HepG2 (cell line): ENCODE measurements around the gene SH3D21.

Source experiments
- CTCF ChIP-seq: sonication (generic); formaldehyde crosslinking; IDR thresholded peaks from 2 replicates; pipeline ENCODE4 v1.5.0; 2020; ENCODE audit warnings: mild to moderate bottlenecking, missing genetic modification reagents, moderate library complexity
- HCFC1 ChIP-seq: fragments of 150-350 bp; IDR thresholded peaks from 2 replicates; pipeline ENCODE4 v1.6.1; 2014; ENCODE audit warnings: low read depth, low read length
- KLF13 ChIP-seq: sonication (generic); formaldehyde crosslinking; IDR thresholded peaks from 2 replicates; pipeline ENCODE4 v1.4.0; 2020; ENCODE audit warnings: mild to moderate bottlenecking, missing genetic modification reagents
- MYNN ChIP-seq: sonication (generic); formaldehyde crosslinking; IDR thresholded peaks from 2 replicates; pipeline ENCODE4 v1.4.0; 2020; ENCODE audit warnings: mild to moderate bottlenecking, low read depth, missing genetic modification reagents
- NONO ChIP-seq, 2 experiments: fragments of 450-650 bp in 1 of 2; sonication (generic) in 1 of 2; formaldehyde crosslinking in 1 of 2; IDR thresholded peaks in 1 of 2; conservative IDR thresholded peaks in 1 of 2; 2 replicates each; pipeline versions ENCODE4 v1.6.1 to v1.8.0; 2017 to 2022; ENCODE audit warnings: mild to moderate bottlenecking in 1 of 2, missing genetic modification reagents in 1 of 2, moderate library complexity in 1 of 2
- SRSF9 ChIP-seq: fragments of 200-400 bp; formaldehyde crosslinking; IDR thresholded peaks from 2 replicates; pipeline ENCODE4 v1.6.1; 2018; ENCODE audit warnings: borderline replicate concordance, mild to moderate bottlenecking, low read depth, low read length; ENCODE audit not compliant: insufficient read depth, poor library complexity, severe bottlenecking
- TCF12 ChIP-seq, 2 experiments: fragments of 450-650 bp in 1 of 2; sonication (generic) in 1 of 2; formaldehyde crosslinking in 1 of 2; IDR thresholded peaks; 2 replicates each; pipeline versions ENCODE4 v1.6.1 to v1.8.0; 2017 to 2022; ENCODE audit warnings: antibody characterized with exemption in 1 of 2, mild to moderate bottlenecking in 1 of 2, missing genetic modification reagents in 1 of 2, moderate library complexity in 1 of 2
- TEAD3 ChIP-seq: optimal IDR thresholded peaks from 2 replicates; pipeline ENCODE3; 2016; ENCODE audit warnings: borderline replicate concordance
- ZBTB33 ChIP-seq: sonication (generic); formaldehyde crosslinking; IDR thresholded peaks from 2 replicates; pipeline ENCODE4 v1.4.0; 2020; ENCODE audit warnings: missing genetic modification reagents
- ZNF558 ChIP-seq: sonication (generic); formaldehyde crosslinking; IDR thresholded peaks from 2 replicates; pipeline ENCODE4 v1.9.0; 2022; ENCODE audit warnings: mild to moderate bottlenecking, missing genetic modification reagents, borderline replicate concordance
- ZNF780A ChIP-seq: sonication (generic); formaldehyde crosslinking; IDR thresholded peaks from 2 replicates; pipeline ENCODE4 v1.8.0; 2022; ENCODE audit warnings: mild to moderate bottlenecking, missing genetic modification reagents, moderate library complexity
- ZNF792 ChIP-seq: IDR thresholded peaks from 2 replicates; pipeline ENCODE4 v1.6.1; 2016
- ZSCAN29 ChIP-seq: sonication (generic); formaldehyde crosslinking; conservative IDR thresholded peaks from 2 replicates; pipeline ENCODE4 v1.4.0; 2020; ENCODE audit warnings: mild to moderate bottlenecking, missing genetic modification reagents
- ZXDC ChIP-seq: sonication (generic); formaldehyde crosslinking; IDR thresholded peaks from 2 replicates; pipeline ENCODE4 v1.5.0; 2020; ENCODE audit warnings: mild to moderate bottlenecking, missing genetic modification reagents

- TF ChIP-seq ZBTB33 (no peak), TEAD3 (no peak), NONO (IDR thresholded peaks at IDR 0.05) (no peak), NONO (CRISPR knock-in tag; conservative IDR thresholded peaks at IDR 0.05) (no peak), KLF13 (CRISPR knock-in tag) (no peak), HCFC1 (no peak), ZNF792 (CRISPR knock-in tag) (no peak), MYNN (no peak), SRSF9 (no peak), ZNF780A (CRISPR knock-in tag) (no peak), TCF12 (IDR thresholded peaks at IDR 0.05) (no peak), TCF12 (CRISPR knock-in tag; IDR thresholded peaks at IDR 0.05) (no peak), ZNF558 (CRISPR knock-in tag) (no peak), ZSCAN29 (CRISPR knock-in tag) (no peak), ZXDC (CRISPR knock-in tag) (no peak), CTCF (CRISPR knock-in tag) (no peak)
Observed at GRCh38 chr1:36257375-36257767, 48.8 kb upstream of the SH3D21 start.
